SK-N-SH (cell line): ENCODE data around the gene DPP4. TPM values are rescaled to one million over a fixed set of nuclear protein-coding genes. Genes with fewer than 3 reads are reported as not detected.

ENCODE experiments used
- CTCF ChIA-PET: fragments of 300-600, 350-600 bp; formaldehyde crosslinking; extraction: SDS; loops from one replicate; lab custom pipeline; 2021; lab: Yijun Ruan, JAX
- POLR2A ChIA-PET: fragments of 350-600 bp; sonication (Branson Sonifier 250); formaldehyde crosslinking; extraction: SDS; loops from one replicate; lab custom pipeline; 2020; ENCODE audit warnings: antibody characterized with exemption, inconsistent platforms; lab: Yijun Ruan, JAX
- DNase-seq: peaks from one replicate; pipeline ENCODE4 v3.0.0; 2012
- H2AFZ ChIP-seq: fragments of 200-600 bp; sonication (generic); 2 replicates; pipeline ENCODE4 v1.8.1; 2016; ENCODE audit warnings: antibody characterized with exemption, mild to moderate bottlenecking, low read depth
- H3F3A ChIP-seq: fragments of 200-600 bp; sonication (generic); replicated peaks from 2 replicates; pipeline ENCODE3; 2016; ENCODE audit warnings: antibody characterized with exemption, mild to moderate bottlenecking; ENCODE audit not compliant: insufficient read depth
- H3K27ac ChIP-seq, 2 experiments: fragments of 200-500 bp in 1 of 2; fragments of 200-600 bp in 1 of 2; sonication (Bioruptor generic) in 1 of 2; sonication (generic), shearing (Covaris generic) in 1 of 2; 2 replicates each; pipeline versions ENCODE4 v1.5.1 to v1.6.1; 2014 to 2016; ENCODE audit warnings: low read depth in 2 of 2, inconsistent platforms in 1 of 2, low read length in 1 of 2, mild to moderate bottlenecking in 1 of 2, mixed read lengths in 1 of 2
- H3K27me3 ChIP-seq: fragments of 200-600 bp; sonication (generic), shearing (Covaris generic); 2 replicates; pipeline ENCODE4 v1.6.1; 2016; ENCODE audit warnings: mixed run types; ENCODE audit not compliant: insufficient read depth
- H3K36me3 ChIP-seq, 2 experiments: fragments of 200-500 bp in 1 of 2; fragments of 200-600 bp in 1 of 2; sonication (Bioruptor generic) in 1 of 2; sonication (generic) in 1 of 2; replicated peaks in 1 of 2; 2 replicates each; pipeline versions ENCODE3 to v1.5.1; 2014 to 2016; ENCODE audit warnings: low read length in 1 of 2, mild to moderate bottlenecking in 1 of 2; ENCODE audit not compliant: insufficient read depth in 2 of 2, control insufficient read depth in 1 of 2
- H3K4me1 ChIP-seq, 2 experiments: fragments of 200-500 bp in 1 of 2; fragments of 200-600 bp in 1 of 2; sonication (Bioruptor generic) in 1 of 2; sonication (generic), shearing (Covaris generic) in 1 of 2; 2 replicates each; pipeline versions ENCODE4 v1.5.1 to v1.6.1; 2014 to 2016; ENCODE audit warnings: low read depth in 1 of 2, low read length in 1 of 2, mixed run types in 1 of 2; ENCODE audit not compliant: insufficient read depth in 2 of 2, control insufficient read depth in 1 of 2
- H3K4me2 ChIP-seq: fragments of 200-600 bp; sonication (generic), shearing (Covaris generic); 2 replicates; pipeline ENCODE4 v1.6.1; 2017; ENCODE audit warnings: mixed run types
- H3K4me3 ChIP-seq, 2 experiments: fragments of 200-500 bp in 1 of 2; fragments of 200-600 bp in 1 of 2; sonication (Bioruptor generic) in 1 of 2; sonication (generic), shearing (Covaris generic) in 1 of 2; 2 replicates each; pipeline versions ENCODE4 v1.5.1 to v1.8.1; 2014 to 2016; ENCODE audit warnings: low read depth in 2 of 2, inconsistent platforms in 1 of 2, low read length in 1 of 2, mild to moderate bottlenecking in 1 of 2, mixed read lengths in 1 of 2, moderate library complexity in 1 of 2
- H3K79me2 ChIP-seq: fragments of 200-600 bp; sonication (generic); 2 replicates; pipeline ENCODE4 v1.8.1; 2017; ENCODE audit warnings: mild to moderate bottlenecking; ENCODE audit not compliant: insufficient read depth
- H3K9ac ChIP-seq: fragments of 200-600 bp; sonication (generic); 2 replicates; pipeline ENCODE4 v1.6.1; 2017; ENCODE audit warnings: mixed run types
- H3K9me2 ChIP-seq: fragments of 200-600 bp; sonication (generic); 2 replicates; pipeline ENCODE4 v1.6.1; 2017; ENCODE audit warnings: mixed run types
- H3K9me3 ChIP-seq: fragments of 200-600 bp; sonication (generic); 2 replicates; pipeline ENCODE4 v1.6.1; 2017; ENCODE audit warnings: mixed run types, mild to moderate bottlenecking, moderate library complexity
- H4K20me1 ChIP-seq: fragments of 200-600 bp; sonication (generic); 2 replicates; pipeline ENCODE4 v1.6.1; 2017; ENCODE audit warnings: mild to moderate bottlenecking, mixed run types; ENCODE audit not compliant: insufficient read depth
- CTCF ChIP-seq: fragments of 200-600 bp; sonication (generic); IDR thresholded peaks from 2 replicates; pipeline ENCODE4 v1.6.1; 2017; ENCODE audit warnings: antibody characterized with exemption, mild to moderate bottlenecking, moderate library complexity
- EP300 ChIP-seq, 2 experiments: IDR thresholded peaks; 2 replicates each; pipeline versions ENCODE4 v1.4.0 to v1.6.1; 2012; ENCODE audit warnings: borderline replicate concordance in 1 of 2, low read depth in 1 of 2, low read length in 1 of 2
- FOXJ3 ChIP-seq: sonication (generic); formaldehyde crosslinking; IDR thresholded peaks from 2 replicates; pipeline ENCODE4 v1.5.1; 2020; ENCODE audit warnings: mild to moderate bottlenecking, missing genetic modification reagents
- MAX ChIP-seq: IDR thresholded peaks from 2 replicates; pipeline ENCODE4 v1.4.0; 2012; ENCODE audit warnings: low read depth
- NFIC ChIP-seq: IDR thresholded peaks from 2 replicates; pipeline ENCODE4 v1.4.0; 2012; ENCODE audit warnings: borderline replicate concordance
- NRF1 ChIP-seq: IDR thresholded peaks from 2 replicates; pipeline ENCODE4 v1.6.1; 2012; ENCODE audit warnings: low read depth, mild to moderate bottlenecking, low read length
- POLR2AphosphoS5 ChIP-seq: IDR thresholded peaks from 2 replicates; pipeline ENCODE4 v1.6.1; 2012; ENCODE audit warnings: low read depth, low read length
- REST ChIP-seq: IDR thresholded peaks from 2 replicates; pipeline ENCODE4 v1.6.1; 2012; ENCODE audit warnings: mild to moderate bottlenecking, low read depth, low read length, moderate library complexity
- RFX5 ChIP-seq: IDR thresholded peaks from 2 replicates; pipeline ENCODE4 v1.6.1; 2012; ENCODE audit warnings: mild to moderate bottlenecking, improper control_type of control experiment, low read length
- TCF12 ChIP-seq: IDR thresholded peaks from 2 replicates; pipeline ENCODE4 v1.4.0; 2012
- WGBS: methylation state at CpG from one replicate; pipeline ENCODE4 v1.1.6; 2017; ENCODE audit warnings: low lambda C conversion rate; 5-methylcytosine and 5-hydroxymethylcytosine counted together
- polyA plus RNA-seq, 3 experiments: library from polyadenylated mRNA; depleted of rRNA; stranded (reverse); fragments of >200 nt; gene quantifications; 2 replicates each; pipeline ENCODE4 v1.2.3, GENCODE V29; 2012

DPP4 gene
- polyA plus RNA-seq, 1 of the 3 experiments (the other 2 are of a cell fraction) = 5.0 TPM

GRCh38 chr2:161988589-161988988 is 85.4 kb downstream of the DPP4 start:
- no peak overlapping the region for H3K4me2 ChIP-seq
- no peaks in the 10 kb centered on the region; a peak in 1 of 4 replicates for H3K4me1 ChIP-seq
- 94% methylated on average over 1 of the region's 1 CpG for whole genome bisulfite sequencing
- TF ChIP-seq EP300 (IDR thresholded peaks at IDR 0.05; ENCODE audit: borderline replicate concordance in 1 of 2, low read depth in 1 of 2, low read length in 1 of 2) = no peak
- TF ChIP-seq CTCF = peak; percentile 41
- TF ChIP-seq REST = peak; percentile 64
- TF ChIP-seq NRF1 = no peak
- H3K9me3 ChIP-seq = no peaks in the 10 kb centered on the region
- DNase-seq = no peak
- H3K27ac ChIP-seq = no peak overlapping the region
- H4K20me1 ChIP-seq = no peaks in the 10 kb centered on the region
- no peaks in the 10 kb centered on the region for H3K36me3 ChIP-seq
- ChIA-PET CTCF (no interaction called here), POLR2A (no interaction called here)
- no peak overlapping the region for H3K4me3 ChIP-seq
- no peaks in the 10 kb centered on the region for H3K27me3 ChIP-seq
- no peak overlapping the region for H2AFZ ChIP-seq
- H3K9me2 ChIP-seq = no peaks in the 10 kb centered on the region
- no peak overlapping the region for H3K9ac ChIP-seq
- H3F3A ChIP-seq = no peaks in the 10 kb centered on the region
- no peaks in the 10 kb centered on the region for H3K79me2 ChIP-seq

GRCh38 chr2:161987311-161987710 is 86.7 kb downstream of the DPP4 start:
- WGBS = 51% methylated on average over 2 of the region's 2 CpGs
- Histone ChIP-seq H2AFZ (no peak overlapping the region), H4K20me1 (no peaks in the 10 kb centered on the region), H3F3A (no peaks in the 10 kb centered on the region), H3K9ac (no peak overlapping the region), H3K79me2 (no peaks in the 10 kb centered on the region), H3K4me1 (no peaks in the 10 kb centered on the region), H3K4me2 (no peak overlapping the region), H3K27me3 (no peaks in the 10 kb centered on the region; the same call in 1 of the 2 replicates), H3K36me3 (no peaks in the 10 kb centered on the region), H3K4me3 (no peak overlapping the region), H3K27ac (no peak overlapping the region), H3K9me3 (no peaks in the 10 kb centered on the region), H3K9me2 (no peaks in the 10 kb centered on the region)
- DNase-seq = no peak
- ChIA-PET CTCF (interaction anchor here (0.7 kb wide), 1 partner anchor 43 kb away, joined by 3 read pairs; no protein-coding TSS in a partner anchor), POLR2A (no interaction called here)
- TF ChIP-seq RFX5 (no peak), FOXJ3 (CRISPR knock-in tag) (no peak), POLR2AphosphoS5 (no peak), TCF12 (no peak), NFIC (no peak), MAX (no peak)
- TF ChIP-seq, all 33 proteins: peak for 0
